ENCODE data around the gene TPPP3. TPM values are rescaled to one million over a fixed set of nuclear protein-coding genes. Genes with fewer than 3 reads are reported as not detected.
"Not testable (repeated sequence)": the region's sequence is repeated elsewhere in the genome, so short reads cannot be mapped to it uniquely, and the experiment has no call there.

The TPPP3 gene
- total RNA-seq, 8 experiments from 2014 or later = 0.85 to 247 (median 33.2) TPM

- Histone ChIP-seq H3K4me3 (peak overlapping the region in 4 of 5 donors; percentile 33 to 51 (median 44)), H3K27ac (peak overlapping the region; percentile 59 to 73), H3K4me1 (replicated peaks in 1 of 2) (peaks cover 44 to 56% of the 10 kb centered on the region in 2 donors)
- WGBS, 10 experiments = 0 to 89% (median 66%) methylated on average over 1 to 5 of the region's 15 CpGs; no CpG with 5 or more reads in 4 of the 10 experiments
- in situ Hi-C loops (cut with MboI; ENCODE audit: low pct_unique_long_range_greater_than_20kb in 2 of 9, low sequenced_read_pairs in 9 of 9, unreplicated experiment in 9 of 9) = no loop called here
- ATAC-seq (replicated peaks in 6 of 8) = peak in 7 of 8 experiments; percentile 7 to 50 (median 41)
Measured at GRCh38 chr16:67391424-67392300, 1.6 kb downstream of the TPPP3 start.

GRCh38 chr16:67390816-67391423 is 2.4 kb downstream of the TPPP3 start:
- ATAC-seq (replicated peaks in 6 of 8) = no peak
- Histone ChIP-seq H3K4me3 (no peak overlapping the region), H3K4me1 (replicated peaks in 1 of 2) (peaks cover 40 to 55% of the 10 kb centered on the region in 2 donors), H3K27ac (no peak overlapping the region)
- in situ Hi-C loops (cut with MboI; ENCODE audit: low pct_unique_long_range_greater_than_20kb in 2 of 9, low sequenced_read_pairs in 9 of 9, unreplicated experiment in 9 of 9) = no loop called here
- 86 to 100% (median 96%) methylated on average over 1 to 6 of the region's 11 CpGs; no CpG with 5 or more reads in 5 of the 10 experiments for WGBS, 10 experiments

- in situ Hi-C loops (cut with MboI; ENCODE audit: low pct_unique_long_range_greater_than_20kb in 2 of 9, low sequenced_read_pairs in 9 of 9, unreplicated experiment in 9 of 9) = no loop called here
- WGBS, 10 experiments = 76 to 100% (median 93%) methylated on average over 2 to 12 of the region's 27 CpGs; no CpG with 5 or more reads in 3 of the 10 experiments
- ATAC-seq (replicated peaks in 6 of 8) = no peak
- H3K27ac ChIP-seq = no peak overlapping the region
- H3K4me1 ChIP-seq (replicated peaks in 1 of 2) = peaks cover 33 to 47% of the 10 kb centered on the region in 2 donors
- H3K4me3 ChIP-seq = no peak overlapping the region
Measured at GRCh38 chr16:67389911-67390815, 3.1 kb downstream of the TPPP3 start.

GRCh38 chr16:67388591-67388990 is 4.7 kb downstream of the TPPP3 start:
- no peak overlapping the region for H3K27ac ChIP-seq
- H3K4me1 ChIP-seq (replicated peaks in 1 of 2) = peaks cover 28 to 32% of the 10 kb centered on the region in 2 donors
- no peak overlapping the region for H3K4me3 ChIP-seq
- in situ Hi-C loops (cut with MboI; ENCODE audit: low pct_unique_long_range_greater_than_20kb in 2 of 9, low sequenced_read_pairs in 9 of 9, unreplicated experiment in 9 of 9) = no loop called here
- ATAC-seq (replicated peaks in 6 of 8) = no peak
- 83 to 100% (median 92%) methylated on average over 1 to 2 of the region's 2 CpGs; no CpG with 5 or more reads in 7 of the 10 experiments for WGBS, 10 experiments

GRCh38 chr16:67388191-67388590 is 5.1 kb downstream of the TPPP3 start:
- Histone ChIP-seq H3K4me3 (no peak overlapping the region), H3K27ac (no peak overlapping the region), H3K4me1 (replicated peaks in 1 of 2) (peaks cover 29 to 30% of the 10 kb centered on the region in 2 donors)
- in situ Hi-C loops (cut with MboI; ENCODE audit: low pct_unique_long_range_greater_than_20kb in 2 of 9, low sequenced_read_pairs in 9 of 9, unreplicated experiment in 9 of 9) = no loop called here
- no peak for ATAC-seq (replicated peaks in 6 of 8)
- WGBS, 10 experiments = 90 to 96% (median 94%) methylated on average over 3 to 4 of the region's 8 CpGs; no CpG with 5 or more reads in 6 of the 10 experiments

GRCh38 chr16:67387479-67388079 is 5.7 kb downstream of the TPPP3 start:
- no peak for ATAC-seq (replicated peaks in 6 of 8)
- Histone ChIP-seq H3K4me1 (replicated peaks in 1 of 2) (peaks cover 25 to 29% of the 10 kb centered on the region in 2 donors), H3K27ac (no peak overlapping the region), H3K4me3 (no peak overlapping the region)
- WGBS, 10 experiments = 17 to 100% (median 68%) methylated on average over 1 to 4 of the region's 8 CpGs; no CpG with 5 or more reads in 2 of the 10 experiments
- in situ Hi-C loops (cut with MboI; ENCODE audit: low pct_unique_long_range_greater_than_20kb in 2 of 9, low sequenced_read_pairs in 9 of 9, unreplicated experiment in 9 of 9) = no loop called here

- WGBS, 10 experiments = 44 to 100% (median 83%) methylated on average over 1 to 5 of the region's 5 CpGs; no CpG with 5 or more reads in 5 of the 10 experiments
Measured at GRCh38 chr16:67386861-67387455, 6.3 kb downstream of the TPPP3 start.

GRCh38 chr16:67384778-67385510 is 8.4 kb downstream of the TPPP3 start:
- ATAC-seq (replicated peaks in 6 of 8) = peak in 1 of 8 experiments; percentile 28
- Histone ChIP-seq H3K4me3 (no peak overlapping the region), H3K27ac (no peak overlapping the region), H3K4me1 (replicated peaks in 1 of 2) (peaks cover 8 to 13% of the 10 kb centered on the region in 2 donors)
- in situ Hi-C loops (cut with MboI; ENCODE audit: low pct_unique_long_range_greater_than_20kb in 2 of 9, low sequenced_read_pairs in 9 of 9, unreplicated experiment in 9 of 9) = no loop called here
- 53 to 100% (median 83%) methylated on average over 2 to 7 of the region's 8 CpGs for WGBS, 10 experiments

More at GRCh38 chr16:67386861-67387455, 6.3 kb downstream of the TPPP3 start:
- in situ Hi-C loops (cut with MboI; ENCODE audit: low pct_unique_long_range_greater_than_20kb in 2 of 9, low sequenced_read_pairs in 9 of 9, unreplicated experiment in 9 of 9) = no loop called here
- Histone ChIP-seq H3K4me1 (replicated peaks in 1 of 2) (peaks cover 19 to 23% of the 10 kb centered on the region in 2 donors), H3K4me3 (no peak overlapping the region), H3K27ac (no peak overlapping the region)
- ATAC-seq (replicated peaks in 6 of 8) = no peak

- Histone ChIP-seq H3K4me1 (replicated peaks in 1 of 2) (peaks cover 11 to 13% of the 10 kb centered on the region in 2 donors), H3K4me3 (no peak overlapping the region), H3K27ac (no peak overlapping the region)
- WGBS, 10 experiments = 8 to 94% (median 62%) methylated on average over 1 to 3 of the region's 3 CpGs; no CpG with 5 or more reads in 1 of the 10 experiments
- in situ Hi-C loops (cut with MboI; ENCODE audit: low pct_unique_long_range_greater_than_20kb in 2 of 9, low sequenced_read_pairs in 9 of 9, unreplicated experiment in 9 of 9) = no loop called here
- ATAC-seq (replicated peaks in 6 of 8) = peak in 2 of 8 experiments; percentile 46 to 52
Measured at GRCh38 chr16:67383284-67383683, 10.0 kb downstream of the TPPP3 start.

- peak in 1 of 8 experiments; percentile 17 for ATAC-seq (replicated peaks in 6 of 8)
- in situ Hi-C loops (cut with MboI; ENCODE audit: low pct_unique_long_range_greater_than_20kb in 2 of 9, low sequenced_read_pairs in 9 of 9, unreplicated experiment in 9 of 9) = no loop called here
- Histone ChIP-seq H3K4me3 (no peak overlapping the region), H3K27ac (no peak overlapping the region), H3K4me1 (replicated peaks in 1 of 2) (peaks cover 2 to 6% of the 10 kb centered on the region in 2 donors)
- WGBS, 10 experiments = 0 to 60% (median 40%) methylated on average over 1 of the region's 1 CpG; no CpG with 5 or more reads in 2 of the 10 experiments
Measured at GRCh38 chr16:67378642-67379041, 14.7 kb downstream of the TPPP3 start.

- in situ Hi-C loops (cut with MboI; ENCODE audit: low pct_unique_long_range_greater_than_20kb in 2 of 9, low sequenced_read_pairs in 9 of 9, unreplicated experiment in 9 of 9); H3K4me3 ChIP-seq; ATAC-seq (replicated peaks in 6 of 8); H3K4me1 ChIP-seq (replicated peaks in 1 of 2); H3K27ac ChIP-seq: not testable (repeated sequence)
- WGBS, 10 experiments = 0 to 93% (median 86%) methylated on average over 1 to 11 of the region's 11 CpGs
Measured at GRCh38 chr16:67376012-67376411, 17.3 kb downstream of the TPPP3 start.
